ENCODE results near the gene RAP1GAP2.

The RAP1GAP2 gene

GRCh38 chr17:2978116-2978515 is 181.9 kb downstream of the RAP1GAP2 start:
- Histone ChIP-seq H3K9ac (ENCODE audit: low read length) (no peak overlapping the region), H3K4me3 (ENCODE audit: low read length) (no peak overlapping the region), H3K9me3 (replicated peaks; ENCODE audit: insufficient read depth, low read length) (no peaks in the 10 kb centered on the region), H3K27ac (ENCODE audit: low read length) (no peak overlapping the region), H3K36me3 (replicated peaks; ENCODE audit: insufficient read depth, low read length) (no peaks in the 10 kb centered on the region), H4K20me1 (ENCODE audit: insufficient read depth, low read length) (no peaks in the 10 kb centered on the region), H3K79me2 (ENCODE audit: low read length) (no peaks in the 10 kb centered on the region), H3F3A (ENCODE audit: insufficient read depth, low read length) (no peaks in the 10 kb centered on the region), H2AFZ (ENCODE audit: low read length) (no peak overlapping the region), H3K4me1 (ENCODE audit: low read length) (no peaks in the 10 kb centered on the region), H3K9me2 (replicated peaks; ENCODE audit: insufficient read depth, low read length) (no peaks in the 10 kb centered on the region), H3K4me2 (ENCODE audit: low read depth, low read length) (no peak overlapping the region), H3K27me3 (replicated peaks; ENCODE audit: insufficient read depth, low read length) (peaks cover 10% of the 10 kb centered on the region; the same call in 1 of the 2 replicates)
- no peak for DNase-seq
- TF ChIP-seq EZH2phosphoT487 (IDR thresholded peaks at IDR 0.05; ENCODE audit: low read length) (no peak), EZH2 (optimal IDR thresholded peaks at IDR 0.05; ENCODE audit: low read depth, low read length) (no peak), CTCF (IDR thresholded peaks at IDR 0.05; ENCODE audit: low read length) (no peak)

DNA sequence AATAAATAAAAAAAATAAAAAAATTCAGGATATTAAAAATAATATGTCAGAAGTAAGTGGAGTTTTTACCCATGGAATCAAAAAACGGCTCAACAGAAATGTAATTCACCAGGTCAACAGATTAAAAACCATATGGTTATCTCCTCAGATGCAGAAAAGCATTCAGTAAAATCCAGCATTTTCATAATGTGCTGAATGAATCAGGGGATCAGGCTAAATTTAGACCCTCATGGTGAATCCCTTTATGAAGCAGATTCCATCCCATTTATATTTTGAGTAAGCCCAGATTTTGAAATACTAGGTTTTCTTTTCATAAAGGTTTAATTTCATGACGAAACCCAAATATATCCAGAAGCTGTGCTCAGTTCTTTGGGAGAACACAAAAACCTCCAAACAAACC is 182.8 kb downstream of the RAP1GAP2 start:
- Histone ChIP-seq H3K9me2 (replicated peaks; ENCODE audit: insufficient read depth, low read length) (no peaks in the 10 kb centered on the region), H4K20me1 (ENCODE audit: insufficient read depth, low read length) (no peaks in the 10 kb centered on the region), H3K27ac (ENCODE audit: low read length) (no peak overlapping the region), H3K27me3 (replicated peaks; ENCODE audit: insufficient read depth, low read length) (peaks cover 14% of the 10 kb centered on the region; the same call in 1 of the 2 replicates), H3K9ac (ENCODE audit: low read length) (no peak overlapping the region), H2AFZ (ENCODE audit: low read length) (no peak overlapping the region), H3F3A (ENCODE audit: insufficient read depth, low read length) (no peaks in the 10 kb centered on the region), H3K79me2 (ENCODE audit: low read length) (no peaks in the 10 kb centered on the region), H3K4me3 (ENCODE audit: low read length) (no peak overlapping the region), H3K4me2 (ENCODE audit: low read depth, low read length) (no peak overlapping the region), H3K36me3 (replicated peaks; ENCODE audit: insufficient read depth, low read length) (no peaks in the 10 kb centered on the region), H3K9me3 (replicated peaks; ENCODE audit: insufficient read depth, low read length) (no peaks in the 10 kb centered on the region), H3K4me1 (ENCODE audit: low read length) (no peaks in the 10 kb centered on the region)
- no peak for DNase-seq
- TF ChIP-seq CTCF (IDR thresholded peaks at IDR 0.05; ENCODE audit: low read length) (no peak), EZH2phosphoT487 (IDR thresholded peaks at IDR 0.05; ENCODE audit: low read length) (no peak), EZH2 (optimal IDR thresholded peaks at IDR 0.05; ENCODE audit: low read depth, low read length) (no peak)

DNA sequence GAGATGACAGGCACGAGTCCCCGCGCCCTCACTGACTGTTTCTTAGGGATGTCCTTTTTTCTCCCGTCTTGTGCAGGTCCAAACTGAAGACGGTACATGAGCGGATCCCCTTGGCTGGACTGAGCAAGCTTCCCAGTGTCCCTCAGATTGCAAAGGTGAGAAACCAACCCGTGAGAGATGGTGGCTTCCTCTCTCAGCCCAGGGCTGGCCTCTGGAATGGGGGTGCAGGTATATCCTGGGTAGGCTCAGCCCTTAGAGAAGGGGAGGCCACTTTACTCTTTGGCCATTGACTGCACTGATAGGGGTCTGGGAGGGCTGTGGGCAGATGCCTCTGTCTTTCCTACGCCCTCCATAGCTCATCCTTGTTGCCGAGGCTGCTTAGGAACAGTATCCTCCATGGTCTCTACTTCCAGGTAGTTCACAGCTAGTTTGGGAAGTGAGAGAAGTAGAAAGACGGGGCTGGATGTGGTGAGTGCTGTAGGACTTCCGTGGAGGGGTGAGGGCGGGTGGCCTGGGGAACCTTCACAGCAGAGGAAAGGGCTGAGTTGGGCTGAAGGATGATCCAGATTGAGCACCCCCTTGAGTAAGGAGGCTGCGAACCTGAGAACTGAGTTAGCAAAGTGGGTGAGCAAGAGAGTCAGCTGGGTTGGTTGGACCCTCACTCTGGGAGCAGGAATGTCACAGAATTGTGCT is 184.1 kb downstream of the RAP1GAP2 start:
- no peaks in the 10 kb centered on the region for H3F3A ChIP-seq (ENCODE audit: insufficient read depth, low read length)
- H3K27me3 ChIP-seq (replicated peaks; ENCODE audit: insufficient read depth, low read length): peaks cover 18% of the 10 kb centered on the region; the same call in 1 of the 2 replicates
- H3K4me2 ChIP-seq (ENCODE audit: low read depth, low read length): no peak overlapping the region
- H3K79me2 ChIP-seq (ENCODE audit: low read length): no peaks in the 10 kb centered on the region
- no peaks in the 10 kb centered on the region for H3K9me2 ChIP-seq (replicated peaks; ENCODE audit: insufficient read depth, low read length)
- H3K9me3 ChIP-seq (replicated peaks; ENCODE audit: insufficient read depth, low read length): no peaks in the 10 kb centered on the region
- no peak overlapping the region for H3K4me3 ChIP-seq (ENCODE audit: low read length)
- H3K27ac ChIP-seq (ENCODE audit: low read length): no peak overlapping the region
- no peak overlapping the region for H3K9ac ChIP-seq (ENCODE audit: low read length)
- H3K36me3 ChIP-seq (replicated peaks; ENCODE audit: insufficient read depth, low read length): no peaks in the 10 kb centered on the region
- no peak overlapping the region for H2AFZ ChIP-seq (ENCODE audit: low read length)
- no peaks in the 10 kb centered on the region for H3K4me1 ChIP-seq (ENCODE audit: low read length)
- DNase-seq: no peak
- TF ChIP-seq CTCF (IDR thresholded peaks at IDR 0.05; ENCODE audit: low read length): no peak
- no peak for TF ChIP-seq EZH2 (optimal IDR thresholded peaks at IDR 0.05; ENCODE audit: low read depth, low read length)
- no peak for TF ChIP-seq EZH2phosphoT487 (IDR thresholded peaks at IDR 0.05; ENCODE audit: low read length)
- H4K20me1 ChIP-seq (ENCODE audit: insufficient read depth, low read length): no peaks in the 10 kb centered on the region

Measured in MM.1S (cell line).